IMR-90 (cell line): ENCODE results near the gene GABRA4. TPM values are rescaled to one million over a fixed set of nuclear protein-coding genes. Genes with fewer than 3 reads are reported as not detected.

Experiments used
- ATAC-seq: fragments of 200-7000 bp; cut with Tn5 transposase; 2 replicates; pipeline ENCODE4 v1.9.1; 2020; ENCODE audit warnings: low read depth, mild to moderate bottlenecking, moderate library complexity
- BruUV-seq: library from RNA; stranded (reverse); fragments of 400-500 nt; replicated peaks from 2 replicates; lab custom pipeline; 2021; lab: Mats Ljungman, UMichigan
- CTCF ChIA-PET: fragments of 300-600 bp; formaldehyde crosslinking; extraction: SDS; loops from one replicate; lab custom pipeline; 2021; ENCODE audit warnings: antibody characterized with exemption; lab: Yijun Ruan, JAX
- POLR2A ChIA-PET: fragments of 300-600 bp; sonication (Branson Sonifier 250); formaldehyde crosslinking; loops from one replicate; lab custom pipeline; 2022; ENCODE audit warnings: antibody characterized with exemption; ENCODE audit not compliant: unreplicated experiment; lab: Charles Lee
- DNase-seq: peaks from one replicate; pipeline ENCODE4 v3.0.0; 2013
- H2AFZ ChIP-seq: replicated peaks from 2 replicates; pipeline ENCODE3; 2013; ENCODE audit warnings: low read length, mild to moderate bottlenecking; ENCODE audit not compliant: poor library complexity
- H2AK5ac ChIP-seq: 2 replicates; pipeline ENCODE4 v1.6.1; 2013; ENCODE audit warnings: low read depth, low read length, inconsistent platforms
- H2AK9ac ChIP-seq: replicated peaks from 2 replicates; pipeline ENCODE3; 2013; ENCODE audit warnings: mild to moderate bottlenecking, low read depth, low read length, moderate library complexity; ENCODE audit not compliant: poor library complexity
- H2BK120ac ChIP-seq: 2 replicates; pipeline ENCODE4 v1.6.1; 2013; ENCODE audit warnings: low read depth, low read length, inconsistent platforms
- H2BK15ac ChIP-seq: 3 replicates; pipeline ENCODE4 v1.6.1; 2013; ENCODE audit warnings: low read depth, low read length, inconsistent platforms
- H2BK20ac ChIP-seq: 2 replicates; pipeline ENCODE4 v1.6.1; 2013; ENCODE audit warnings: low read depth, mild to moderate bottlenecking, inconsistent platforms, low read length, moderate library complexity
- H2BK5ac ChIP-seq: 2 replicates; pipeline ENCODE4 v1.6.1; 2013; ENCODE audit warnings: mild to moderate bottlenecking, low read depth, low read length, inconsistent platforms; ENCODE audit not compliant: poor library complexity, severe bottlenecking
- H3K14ac ChIP-seq: replicated peaks from 2 replicates; pipeline ENCODE4 v1.6.1; 2013; ENCODE audit warnings: low read depth, low read length, inconsistent platforms
- H3K18ac ChIP-seq: 2 replicates; pipeline ENCODE4 v1.6.1; 2013; ENCODE audit warnings: low read depth, low read length, control low read depth
- H3K23ac ChIP-seq: 2 replicates; pipeline ENCODE4 v1.6.1; 2013; ENCODE audit warnings: low read depth, low read length, inconsistent platforms
- H3K27ac ChIP-seq: 2 replicates; pipeline ENCODE4 v1.5.1; 2013; ENCODE audit warnings: mild to moderate bottlenecking, control low read depth, low read length; ENCODE audit not compliant: insufficient read depth
- H3K27me3 ChIP-seq: 2 replicates; pipeline ENCODE4 v1.6.1; 2013; ENCODE audit warnings: low read length; ENCODE audit not compliant: control insufficient read depth, insufficient read depth
- H3K36me3 ChIP-seq: 2 replicates; pipeline ENCODE4 v1.6.1; 2013; ENCODE audit warnings: low read length, mixed read lengths; ENCODE audit not compliant: control insufficient read depth, insufficient read depth
- H3K4ac ChIP-seq: 2 replicates; pipeline ENCODE4 v1.6.1; 2013; ENCODE audit warnings: low read depth, low read length, inconsistent platforms
- H3K4me1 ChIP-seq: 2 replicates; pipeline ENCODE4 v1.6.1; 2013; ENCODE audit warnings: low read length, mixed read lengths; ENCODE audit not compliant: control insufficient read depth, insufficient read depth
- H3K4me2 ChIP-seq: 2 replicates; pipeline ENCODE4 v1.6.1; 2013; ENCODE audit warnings: low read depth, mild to moderate bottlenecking, control low read depth, low read length, moderate library complexity
- H3K4me3 ChIP-seq: 2 replicates; pipeline ENCODE4 v1.5.1; 2013; ENCODE audit warnings: low read depth, mild to moderate bottlenecking, control low read depth, low read length, moderate library complexity; ENCODE audit not compliant: insufficient read depth
- H3K56ac ChIP-seq: 2 replicates; pipeline ENCODE4 v1.6.1; 2013; ENCODE audit warnings: low read length, inconsistent platforms; ENCODE audit not compliant: insufficient read depth; ENCODE audit errors: extremely low read depth
- H3K79me1 ChIP-seq, 2 experiments: 2 replicates each; pipeline ENCODE4 v1.6.1; 2013; ENCODE audit warnings: low read length in 2 of 2, inconsistent platforms in 1 of 2, low read depth in 1 of 2
- H3K9ac ChIP-seq: 2 replicates; pipeline ENCODE4 v1.6.1; 2013; ENCODE audit warnings: low read depth, low read length, control low read depth
- H3K9me1 ChIP-seq: 2 replicates; pipeline ENCODE4 v1.6.1; 2013; ENCODE audit warnings: low read length, inconsistent platforms; ENCODE audit not compliant: insufficient read depth
- H3K9me3 ChIP-seq: 2 replicates; pipeline ENCODE4 v1.6.1; 2013; ENCODE audit warnings: low read length; ENCODE audit not compliant: control insufficient read depth, insufficient read depth
- H4K20me1 ChIP-seq: 2 replicates; pipeline ENCODE4 v1.6.1; 2013; ENCODE audit warnings: low read length, inconsistent platforms; ENCODE audit not compliant: insufficient read depth
- H4K5ac ChIP-seq: 2 replicates; pipeline ENCODE4 v1.6.1; 2013; ENCODE audit warnings: mild to moderate bottlenecking, low read depth, low read length, control low read depth
- H4K8ac ChIP-seq, 2 experiments: 2 replicates each; pipeline ENCODE4 v1.6.1; 2013; ENCODE audit warnings: low read depth in 2 of 2, low read length in 2 of 2, control low read depth in 1 of 2, inconsistent platforms in 1 of 2
- H4K91ac ChIP-seq: 2 replicates; pipeline ENCODE4 v1.6.1; 2013; ENCODE audit warnings: low read depth, low read length, inconsistent platforms; ENCODE audit not compliant: insufficient read depth
- BHLHE40 ChIP-seq: fragments of 150-350 bp; IDR thresholded peaks from 2 replicates; pipeline ENCODE4 v1.6.1; 2016; ENCODE audit warnings: mild to moderate bottlenecking, low read depth, low read length
- CEBPB ChIP-seq: IDR thresholded peaks from 2 replicates; pipeline ENCODE4 v1.6.1; 2012; ENCODE audit warnings: low read depth, low read length, improper control_type of control experiment
- CHD1 ChIP-seq: IDR thresholded peaks from 2 replicates; pipeline ENCODE4 v1.6.1; 2012; ENCODE audit warnings: low read depth, low read length, improper control_type of control experiment
- FOS ChIP-seq: fragments of 150-350 bp; IDR thresholded peaks from 2 replicates; pipeline ENCODE4 v1.6.1; 2016; ENCODE audit warnings: low read depth, low read length
- MAFK ChIP-seq: IDR thresholded peaks from 2 replicates; pipeline ENCODE4 v1.6.1; 2012; ENCODE audit warnings: low read depth, low read length, improper control_type of control experiment
- MAZ ChIP-seq: IDR thresholded peaks from 2 replicates; pipeline ENCODE4 v1.6.1; 2012; ENCODE audit warnings: low read depth, mild to moderate bottlenecking, low read length, improper control_type of control experiment, moderate library complexity, borderline replicate concordance
- MXI1 ChIP-seq: IDR thresholded peaks from 2 replicates; pipeline ENCODE4 v1.6.1; 2012; ENCODE audit warnings: low read depth, mild to moderate bottlenecking, low read length, moderate library complexity, borderline replicate concordance
- NFE2L2 ChIP-seq: fragments of 150-350 bp; IDR thresholded peaks from 2 replicates; pipeline ENCODE4 v1.6.1; 2016; ENCODE audit warnings: low read depth, mild to moderate bottlenecking, low read length
- POLR2A ChIP-seq: IDR thresholded peaks from 2 replicates; pipeline ENCODE4 v1.6.1; 2012; ENCODE audit warnings: mild to moderate bottlenecking, low read depth, low read length
- RAD21 ChIP-seq: IDR thresholded peaks from 2 replicates; pipeline ENCODE4 v1.6.1; 2012; ENCODE audit warnings: low read length, improper control_type of control experiment
- RCOR1 ChIP-seq: IDR thresholded peaks from 2 replicates; pipeline ENCODE4 v1.6.1; 2012; ENCODE audit warnings: mild to moderate bottlenecking, low read length, improper control_type of control experiment; ENCODE audit not compliant: insufficient replicate concordance
- RFX5 ChIP-seq: IDR thresholded peaks from 2 replicates; pipeline ENCODE4 v1.8.0; 2012; ENCODE audit warnings: low read depth, mild to moderate bottlenecking, low read length, moderate library complexity
- SMC3 ChIP-seq: fragments of 150-350 bp; IDR thresholded peaks from 2 replicates; pipeline ENCODE4 v1.6.1; 2016; ENCODE audit warnings: low read depth, mild to moderate bottlenecking, antibody characterized with exemption, low read length, moderate library complexity
- USF2 ChIP-seq: fragments of 150-350 bp; IDR thresholded peaks from 2 replicates; pipeline ENCODE4 v1.6.1; 2017; ENCODE audit warnings: mild to moderate bottlenecking, antibody characterized with exemption, low read length, low read depth
- dilution Hi-C: fragments of 300-500 bp; cut with HindIII; formaldehyde crosslinking; loops from one replicate; pipeline ENCODE4 v1.14.3; 2018; ENCODE audit warnings: low sequenced_read_pairs; ENCODE audit not compliant: unreplicated experiment
- in situ Hi-C: fragments of 300-500 bp; cut with MboI; formaldehyde crosslinking; loops from 3 replicates; pipeline ENCODE4 v1.14.3; 2019; ENCODE audit warnings: low sequenced_read_pairs, inconsistent platforms, mixed read lengths
- intact Hi-C: fragments of 100-400 bp; cut with micrococcal nuclease; formaldehyde crosslinking; loops from 2 replicates; pipeline ENCODE4 v1.10.0; 2022
- polyA plus RNA-seq, 3 experiments: library from polyadenylated mRNA; depleted of rRNA; stranded (reverse); fragments of >200 nt; gene quantifications; 2 replicates each; pipeline ENCODE4 v1.2.3, GENCODE V29; 2012; ENCODE audit warnings: low replicate concordance in 1 of 3
- total RNA-seq: library from RNA; depleted of rRNA; stranded (reverse); fragments of >200 nt; gene quantifications from 2 replicates; pipeline ENCODE4 v1.2.3, GENCODE V29; 2012
- TF ChIP-seq, protein P1 (sequence below): conservative IDR thresholded peaks from 2 replicates; pipeline ENCODE4 v1.5.1; 2012; ENCODE audit warnings: mild to moderate bottlenecking, low read depth, low read length, improper control_type of control experiment
- TF ChIP-seq, protein P2 (sequence below): fragments of 150-350 bp; IDR thresholded peaks from 2 replicates; pipeline ENCODE4 v1.6.1; 2016; ENCODE audit warnings: low read depth, mild to moderate bottlenecking, low read length, moderate library complexity, borderline replicate concordance

Gene GABRA4
- total and polyA plus RNA-seq, 2 of the 4 experiments (the other 2 are of a cell fraction): 1.1 to 1.8 TPM

GRCh38 chr4:46945062-46945461 is 48.3 kb downstream of the GABRA4 start:
- H3K23ac ChIP-seq: no peak overlapping the region
- no peak overlapping the region for H4K8ac ChIP-seq
- H2BK20ac ChIP-seq: no peak overlapping the region; the same call in 1 of the 2 replicates
- H3K14ac ChIP-seq: peak overlapping the region; percentile 22; the same call in 1 of the 2 replicates
- H3K9ac ChIP-seq: no peak overlapping the region
- H3K27me3 ChIP-seq: no peaks in the 10 kb centered on the region
- no peak overlapping the region for H4K5ac ChIP-seq
- H2BK120ac ChIP-seq: no peak overlapping the region
- DNase-seq (no peak), ATAC-seq (no peak)
- H3K9me3 ChIP-seq: no peaks in the 10 kb centered on the region
- H2AK5ac ChIP-seq: peak overlapping the region; percentile 47
- no peak overlapping the region for H3K4me2 ChIP-seq
- dilution Hi-C loops: no loop called here
- no peak overlapping the region for H3K27ac ChIP-seq
- peak overlapping the region; percentile 47; the same call in 2 of the 3 replicates for H2BK15ac ChIP-seq
- H3K36me3 ChIP-seq: no peaks in the 10 kb centered on the region
- ChIA-PET POLR2A (no interaction called here), CTCF (no interaction called here)
- H3K56ac ChIP-seq: no peak overlapping the region
- H2AK9ac ChIP-seq: no peak overlapping the region
- H4K91ac ChIP-seq: no peak overlapping the region
- intact Hi-C loops: no loop called here
- H2BK5ac ChIP-seq: no peak overlapping the region
- no peaks in the 10 kb centered on the region for H4K20me1 ChIP-seq
- peak overlapping the region; percentile 74 for H2AFZ ChIP-seq
- H3K18ac ChIP-seq: no peak overlapping the region
- in situ Hi-C loops: loop anchor here (25.0 kb wide), 1 partner anchor 617 kb away; no protein-coding TSS in a partner anchor
- peaks cover 5% of the 10 kb centered on the region for H3K4me1 ChIP-seq
- H3K4ac ChIP-seq: peak overlapping the region; percentile 41; the same call in 1 of the 2 replicates
- H3K79me1 ChIP-seq: no peaks in the 10 kb centered on the region
- no TSS peak for BruUV-seq
- no peak for TF ChIP-seq RAD21
- TF ChIP-seq CHD1: no peak
- TF ChIP-seq SMC3: no peak
- TF ChIP-seq MAZ: no peak
- no peak for TF ChIP-seq BHLHE40
- no peak for TF ChIP-seq FOS
- TF ChIP-seq MAFK: no peak
- no peak for TF ChIP-seq MXI1
- no peak for TF ChIP-seq RCOR1
- no peak for TF ChIP-seq USF2
- no peak for TF ChIP-seq POLR2A
- TF ChIP-seq, protein P1, sequence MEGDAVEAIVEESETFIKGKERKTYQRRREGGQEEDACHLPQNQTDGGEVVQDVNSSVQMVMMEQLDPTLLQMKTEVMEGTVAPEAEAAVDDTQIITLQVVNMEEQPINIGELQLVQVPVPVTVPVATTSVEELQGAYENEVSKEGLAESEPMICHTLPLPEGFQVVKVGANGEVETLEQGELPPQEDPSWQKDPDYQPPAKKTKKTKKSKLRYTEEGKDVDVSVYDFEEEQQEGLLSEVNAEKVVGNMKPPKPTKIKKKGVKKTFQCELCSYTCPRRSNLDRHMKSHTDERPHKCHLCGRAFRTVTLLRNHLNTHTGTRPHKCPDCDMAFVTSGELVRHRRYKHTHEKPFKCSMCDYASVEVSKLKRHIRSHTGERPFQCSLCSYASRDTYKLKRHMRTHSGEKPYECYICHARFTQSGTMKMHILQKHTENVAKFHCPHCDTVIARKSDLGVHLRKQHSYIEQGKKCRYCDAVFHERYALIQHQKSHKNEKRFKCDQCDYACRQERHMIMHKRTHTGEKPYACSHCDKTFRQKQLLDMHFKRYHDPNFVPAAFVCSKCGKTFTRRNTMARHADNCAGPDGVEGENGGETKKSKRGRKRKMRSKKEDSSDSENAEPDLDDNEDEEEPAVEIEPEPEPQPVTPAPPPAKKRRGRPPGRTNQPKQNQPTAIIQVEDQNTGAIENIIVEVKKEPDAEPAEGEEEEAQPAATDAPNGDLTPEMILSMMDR: no peak
- no peak for TF ChIP-seq RFX5
- TF ChIP-seq, protein P2, sequence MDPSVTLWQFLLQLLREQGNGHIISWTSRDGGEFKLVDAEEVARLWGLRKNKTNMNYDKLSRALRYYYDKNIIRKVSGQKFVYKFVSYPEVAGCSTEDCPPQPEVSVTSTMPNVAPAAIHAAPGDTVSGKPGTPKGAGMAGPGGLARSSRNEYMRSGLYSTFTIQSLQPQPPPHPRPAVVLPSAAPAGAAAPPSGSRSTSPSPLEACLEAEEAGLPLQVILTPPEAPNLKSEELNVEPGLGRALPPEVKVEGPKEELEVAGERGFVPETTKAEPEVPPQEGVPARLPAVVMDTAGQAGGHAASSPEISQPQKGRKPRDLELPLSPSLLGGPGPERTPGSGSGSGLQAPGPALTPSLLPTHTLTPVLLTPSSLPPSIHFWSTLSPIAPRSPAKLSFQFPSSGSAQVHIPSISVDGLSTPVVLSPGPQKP: no peak
- no peak for TF ChIP-seq NFE2L2
- TF ChIP-seq CEBPB: no peak
- H3K9me1 ChIP-seq: 0 out of 2 replicates have a peak, but pooled peaks cover 2% of the 10 kb centered on the region
- no peak overlapping the region for H3K4me3 ChIP-seq
